PFSK-1 (cell line): ENCODE data around the gene ATG2B.

Experiments used
- FOXP2 ChIP-seq: optimal IDR thresholded peaks from 2 replicates; pipeline ENCODE3; 2011; ENCODE audit warnings: borderline replicate concordance, control low read depth, inconsistent platforms; ENCODE audit not compliant: insufficient read depth; ENCODE audit errors: extremely low read length, extremely low read depth
- POLR2AphosphoS5 ChIP-seq: IDR thresholded peaks from 2 replicates; pipeline ENCODE4 v1.6.1; 2012; ENCODE audit warnings: low read depth, mild to moderate bottlenecking, control low read depth, low read length, moderate library complexity
- SIN3A ChIP-seq: IDR thresholded peaks from 2 replicates; pipeline ENCODE4 v1.6.1; 2012; ENCODE audit warnings: mild to moderate bottlenecking, low read length, moderate library complexity, borderline replicate concordance; ENCODE audit not compliant: insufficient read depth
- TAF1 ChIP-seq: IDR thresholded peaks from 2 replicates; pipeline ENCODE4 v1.6.1; 2012; ENCODE audit warnings: low read length, control low read depth, borderline replicate concordance; ENCODE audit not compliant: insufficient read depth
- TF ChIP-seq, protein P1 (sequence below), 2 experiments: IDR thresholded peaks; 2 replicates each; pipeline versions ENCODE4 v1.6.1 to v1.8.0; 2011 to 2012; ENCODE audit warnings: low read depth in 2 of 2, low read length in 2 of 2, control low read depth in 1 of 2, inconsistent platforms in 1 of 2, mild to moderate bottlenecking in 1 of 2, moderate library complexity in 1 of 2; ENCODE audit not compliant: insufficient read depth in 1 of 2

ATG2B gene

DNA sequence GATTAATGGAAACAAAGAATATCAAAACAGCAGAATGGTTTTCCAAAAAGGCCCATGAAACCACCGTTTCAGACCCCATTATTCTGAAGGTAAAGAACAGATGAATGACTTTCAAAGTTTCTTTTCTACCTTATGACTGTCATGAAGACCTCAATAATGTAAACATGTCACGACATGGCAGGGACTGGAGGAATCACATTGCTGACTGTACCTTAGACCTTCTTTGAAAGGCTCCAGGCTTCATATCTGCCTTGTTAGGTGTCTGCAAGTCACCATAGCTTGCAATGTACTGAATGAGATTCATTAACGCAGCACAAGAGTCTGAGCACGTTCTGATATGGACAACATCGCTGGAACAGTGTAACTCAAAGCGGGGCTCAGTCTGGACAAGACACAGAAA, 52.2 kb downstream of the ATG2B start:
- TF ChIP-seq, protein P1, sequence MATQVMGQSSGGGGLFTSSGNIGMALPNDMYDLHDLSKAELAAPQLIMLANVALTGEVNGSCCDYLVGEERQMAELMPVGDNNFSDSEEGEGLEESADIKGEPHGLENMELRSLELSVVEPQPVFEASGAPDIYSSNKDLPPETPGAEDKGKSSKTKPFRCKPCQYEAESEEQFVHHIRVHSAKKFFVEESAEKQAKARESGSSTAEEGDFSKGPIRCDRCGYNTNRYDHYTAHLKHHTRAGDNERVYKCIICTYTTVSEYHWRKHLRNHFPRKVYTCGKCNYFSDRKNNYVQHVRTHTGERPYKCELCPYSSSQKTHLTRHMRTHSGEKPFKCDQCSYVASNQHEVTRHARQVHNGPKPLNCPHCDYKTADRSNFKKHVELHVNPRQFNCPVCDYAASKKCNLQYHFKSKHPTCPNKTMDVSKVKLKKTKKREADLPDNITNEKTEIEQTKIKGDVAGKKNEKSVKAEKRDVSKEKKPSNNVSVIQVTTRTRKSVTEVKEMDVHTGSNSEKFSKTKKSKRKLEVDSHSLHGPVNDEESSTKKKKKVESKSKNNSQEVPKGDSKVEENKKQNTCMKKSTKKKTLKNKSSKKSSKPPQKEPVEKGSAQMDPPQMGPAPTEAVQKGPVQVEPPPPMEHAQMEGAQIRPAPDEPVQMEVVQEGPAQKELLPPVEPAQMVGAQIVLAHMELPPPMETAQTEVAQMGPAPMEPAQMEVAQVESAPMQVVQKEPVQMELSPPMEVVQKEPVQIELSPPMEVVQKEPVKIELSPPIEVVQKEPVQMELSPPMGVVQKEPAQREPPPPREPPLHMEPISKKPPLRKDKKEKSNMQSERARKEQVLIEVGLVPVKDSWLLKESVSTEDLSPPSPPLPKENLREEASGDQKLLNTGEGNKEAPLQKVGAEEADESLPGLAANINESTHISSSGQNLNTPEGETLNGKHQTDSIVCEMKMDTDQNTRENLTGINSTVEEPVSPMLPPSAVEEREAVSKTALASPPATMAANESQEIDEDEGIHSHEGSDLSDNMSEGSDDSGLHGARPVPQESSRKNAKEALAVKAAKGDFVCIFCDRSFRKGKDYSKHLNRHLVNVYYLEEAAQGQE (IDR thresholded peaks at IDR 0.05; ENCODE audit: insufficient read depth in 1 of 2, low read depth in 2 of 2, low read length in 2 of 2) = no peak
- no peak for TF ChIP-seq SIN3A
- TF ChIP-seq POLR2AphosphoS5 = no peak
- no peak for TF ChIP-seq TAF1
- no peak for TF ChIP-seq FOXP2

DNA sequence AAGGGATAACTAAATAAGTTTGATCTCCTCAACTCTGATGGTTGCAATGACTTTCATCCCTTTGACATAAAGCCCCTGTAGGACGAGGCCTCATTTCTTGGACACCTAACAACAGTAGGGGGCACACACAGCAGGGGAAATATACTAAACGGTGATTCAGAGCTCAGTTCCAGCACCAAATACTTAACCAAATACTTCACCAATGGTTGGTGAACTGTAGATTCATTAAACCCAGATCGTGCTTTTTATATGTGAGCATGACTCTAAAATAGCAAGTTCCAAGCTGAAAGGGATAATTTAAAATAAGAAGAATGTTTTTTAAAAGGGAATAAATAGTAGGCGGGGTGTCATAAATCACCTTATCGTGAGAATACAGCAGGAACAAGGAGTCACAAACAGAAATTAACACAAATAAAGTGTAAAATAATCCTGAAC, 53.2 kb downstream of the ATG2B start:
- TF ChIP-seq, protein P1 (IDR thresholded peaks at IDR 0.05; ENCODE audit: insufficient read depth in 1 of 2, low read depth in 2 of 2, low read length in 2 of 2) = no peak
- TF ChIP-seq SIN3A = no peak
- TF ChIP-seq TAF1 = no peak
- no peak for TF ChIP-seq POLR2AphosphoS5
- TF ChIP-seq FOXP2 = no peak

DNA sequence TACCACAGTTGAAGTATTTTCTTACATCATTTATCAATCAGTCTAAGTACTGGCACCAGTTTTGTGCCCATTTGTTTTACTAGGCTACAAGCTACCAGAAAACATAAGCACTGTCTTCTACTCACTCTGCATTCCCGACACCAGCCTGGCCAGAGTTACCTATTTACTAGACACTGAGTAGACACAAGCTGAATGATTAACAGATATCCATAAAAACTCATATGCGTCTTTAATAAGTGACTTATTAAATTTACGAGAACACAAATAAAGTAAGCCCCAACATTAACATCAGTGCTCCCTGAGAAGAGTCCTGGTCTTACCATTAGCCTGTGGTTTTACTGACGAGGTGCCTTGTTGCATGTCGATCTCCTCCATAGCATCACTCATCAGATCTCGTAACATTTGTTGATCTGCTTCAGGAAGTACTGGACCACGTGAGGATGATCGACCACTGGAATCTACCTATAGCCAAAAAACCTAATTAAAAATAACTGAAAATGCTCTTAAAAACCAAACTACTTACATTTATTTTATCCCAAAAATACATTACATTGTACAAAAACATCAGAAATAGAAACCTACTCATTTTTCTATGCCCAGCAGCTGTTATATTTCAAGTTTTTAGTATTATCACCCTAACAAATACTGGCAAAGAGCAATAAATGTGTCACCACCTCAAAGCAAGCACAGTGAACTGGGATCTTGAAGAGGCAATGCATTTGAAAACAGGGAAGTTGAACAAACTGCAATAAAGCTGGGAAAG, 53.8 kb downstream of the ATG2B start:
- TF ChIP-seq POLR2AphosphoS5 = no peak
- no peak for TF ChIP-seq SIN3A
- TF ChIP-seq FOXP2 = no peak

DNA sequence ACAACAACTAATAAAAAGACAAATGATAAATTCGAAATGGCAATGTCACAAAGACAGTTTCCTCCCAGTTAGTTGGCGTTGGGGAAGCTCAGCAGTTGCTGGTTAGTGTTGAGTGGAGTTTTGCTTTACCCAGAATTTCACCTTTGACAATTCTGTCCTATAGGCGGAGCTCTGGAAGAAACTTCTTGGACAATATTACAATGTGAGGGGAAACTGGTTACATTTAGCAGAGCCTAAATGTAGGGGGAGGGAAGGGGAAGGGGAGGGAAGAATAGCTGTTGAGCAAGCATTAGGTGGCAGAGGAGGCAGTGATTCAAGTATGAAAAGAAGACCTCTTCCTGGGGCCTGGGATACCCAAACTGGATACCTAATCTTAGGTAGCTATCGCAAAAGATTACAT, 55.7 kb downstream of the ATG2B start:
- TF ChIP-seq, protein P1 (IDR thresholded peaks at IDR 0.05; ENCODE audit: insufficient read depth in 1 of 2, low read depth in 2 of 2, low read length in 2 of 2) = no peak
- TF ChIP-seq POLR2AphosphoS5 = no peak
- no peak for TF ChIP-seq FOXP2

GRCh38 chr14:96304956-96305355, 58.2 kb downstream of the ATG2B start:
- TF ChIP-seq TAF1 = no peak

GRCh38 chr14:96303981-96304380, 59.2 kb downstream of the ATG2B start:
- TF ChIP-seq SIN3A (no peak), POLR2AphosphoS5 (no peak), TAF1 (no peak), FOXP2 (no peak)
- TF ChIP-seq, protein P1 (IDR thresholded peaks at IDR 0.05; ENCODE audit: insufficient read depth in 1 of 2, low read depth in 2 of 2, low read length in 2 of 2) = no peak
